ENCODE results near the gene HOXA6.
A peak's percentile ranks its signal among the peaks of the same experiment; 100 is the strongest.

HOXA6 gene

GRCh38 chr7:27160145-27160545 is 12.6 kb upstream of the HOXA6 start:
- H3K4me1 ChIP-seq (ENCODE audit: insufficient read depth, low read length) = peaks cover 6% of the 10 kb centered on the region
- H2AFZ ChIP-seq (ENCODE audit: low read depth, low read length) = peak overlapping the region; percentile 94
- peaks cover 92% of the 10 kb centered on the region for H3K27me3 ChIP-seq (ENCODE audit: insufficient read depth, low read length)
- H3K4me3 ChIP-seq (ENCODE audit: low read length) = peak overlapping the region; percentile 67
- H3K36me3 ChIP-seq (ENCODE audit: insufficient read depth, low read length) = no peaks in the 10 kb centered on the region
- peaks cover 10% of the 10 kb centered on the region for H3K9me3 ChIP-seq (ENCODE audit: low read length)

GRCh38 chr7:27159266-27160144 is 11.9 kb upstream of the HOXA6 start:
- Histone ChIP-seq H3K36me3 (ENCODE audit: insufficient read depth, low read length) (no peaks in the 10 kb centered on the region), H3K9me3 (ENCODE audit: low read length) (peaks cover 10% of the 10 kb centered on the region), H3K27me3 (ENCODE audit: insufficient read depth, low read length) (peaks cover 92% of the 10 kb centered on the region), H2AFZ (ENCODE audit: low read depth, low read length) (no peak overlapping the region), H3K4me3 (ENCODE audit: low read length) (no peak overlapping the region), H3K4me1 (ENCODE audit: insufficient read depth, low read length) (peaks cover 6% of the 10 kb centered on the region)

GRCh38 chr7:27158436-27159265 is 11.1 kb upstream of the HOXA6 start:
- Histone ChIP-seq H3K9me3 (ENCODE audit: low read length) (peaks cover 15% of the 10 kb centered on the region), H3K4me3 (ENCODE audit: low read length) (no peak overlapping the region), H2AFZ (ENCODE audit: low read depth, low read length) (no peak overlapping the region), H3K27me3 (ENCODE audit: insufficient read depth, low read length) (peaks cover 92% of the 10 kb centered on the region), H3K4me1 (ENCODE audit: insufficient read depth, low read length) (peaks cover 6% of the 10 kb centered on the region), H3K36me3 (ENCODE audit: insufficient read depth, low read length) (no peaks in the 10 kb centered on the region)

- H3K27me3 ChIP-seq (ENCODE audit: insufficient read depth, low read length) = peaks cover 92% of the 10 kb centered on the region
- peaks cover 15% of the 10 kb centered on the region for H3K9me3 ChIP-seq (ENCODE audit: low read length)
- peaks cover 6% of the 10 kb centered on the region for H3K4me1 ChIP-seq (ENCODE audit: insufficient read depth, low read length)
- no peaks in the 10 kb centered on the region for H3K36me3 ChIP-seq (ENCODE audit: insufficient read depth, low read length)
- H2AFZ ChIP-seq (ENCODE audit: low read depth, low read length) = no peak overlapping the region
- no peak overlapping the region for H3K4me3 ChIP-seq (ENCODE audit: low read length)
Observed at GRCh38 chr7:27157702-27158431, 10.3 kb upstream of the HOXA6 start.

GRCh38 chr7:27156916-27157701 is 9.5 kb upstream of the HOXA6 start:
- Histone ChIP-seq H3K36me3 (ENCODE audit: insufficient read depth, low read length) (no peaks in the 10 kb centered on the region), H3K4me1 (ENCODE audit: insufficient read depth, low read length) (peaks cover 6% of the 10 kb centered on the region), H3K9me3 (ENCODE audit: low read length) (peaks cover 15% of the 10 kb centered on the region), H3K4me3 (ENCODE audit: low read length) (no peak overlapping the region), H2AFZ (ENCODE audit: low read depth, low read length) (no peak overlapping the region), H3K27me3 (ENCODE audit: insufficient read depth, low read length) (peaks cover 92% of the 10 kb centered on the region)

- Histone ChIP-seq H3K4me3 (ENCODE audit: low read length) (peak within 1 kb of the TSS; percentile 36), H3K9me3 (ENCODE audit: low read length) (peaks cover 15% of the 10 kb centered on the region), H3K27me3 (ENCODE audit: insufficient read depth, low read length) (peaks cover 93% of the 10 kb centered on the region), H3K36me3 (ENCODE audit: insufficient read depth, low read length) (no peaks in the 10 kb centered on the region), H3K4me1 (ENCODE audit: insufficient read depth, low read length) (peaks cover 8% of the 10 kb centered on the region), H2AFZ (ENCODE audit: low read depth, low read length) (no peak within 1 kb of the TSS)
Observed at GRCh38 chr7:27156508-27156898, 8.9 kb upstream of the HOXA6 start, which contains the start of gene HOXA7. Gene HOXA7 (minus strand): TSS chr7:27156675. CDS start chr7:27156545, 130 bp downstream.

- Histone ChIP-seq H3K9me3 (ENCODE audit: low read length) (peaks cover 15% of the 10 kb centered on the region), H3K27me3 (ENCODE audit: insufficient read depth, low read length) (peaks cover 95% of the 10 kb centered on the region), H3K4me3 (ENCODE audit: low read length) (peak overlapping the region; percentile 36), H3K4me1 (ENCODE audit: insufficient read depth, low read length) (peaks cover 10% of the 10 kb centered on the region), H2AFZ (ENCODE audit: low read depth, low read length) (no peak overlapping the region), H3K36me3 (ENCODE audit: insufficient read depth, low read length) (no peaks in the 10 kb centered on the region)
Observed at GRCh38 chr7:27155816-27156507, 8.4 kb upstream of the HOXA6 start.

GRCh38 chr7:27154901-27155815 is 7.6 kb upstream of the HOXA6 start:
- Histone ChIP-seq H3K4me3 (ENCODE audit: low read length) (no peak overlapping the region), H3K27me3 (ENCODE audit: insufficient read depth, low read length) (peaks cover 96% of the 10 kb centered on the region), H3K9me3 (ENCODE audit: low read length) (peaks cover 15% of the 10 kb centered on the region), H3K36me3 (ENCODE audit: insufficient read depth, low read length) (no peaks in the 10 kb centered on the region), H2AFZ (ENCODE audit: low read depth, low read length) (no peak overlapping the region), H3K4me1 (ENCODE audit: insufficient read depth, low read length) (peaks cover 14% of the 10 kb centered on the region)

GRCh38 chr7:27154369-27154768 is 6.8 kb upstream of the HOXA6 start:
- Histone ChIP-seq H3K4me1 (ENCODE audit: insufficient read depth, low read length) (peaks cover 14% of the 10 kb centered on the region), H3K36me3 (ENCODE audit: insufficient read depth, low read length) (no peaks in the 10 kb centered on the region), H3K9me3 (ENCODE audit: low read length) (peaks cover 15% of the 10 kb centered on the region), H3K27me3 (ENCODE audit: insufficient read depth, low read length) (peaks cover 96% of the 10 kb centered on the region), H2AFZ (ENCODE audit: low read depth, low read length) (no peak overlapping the region), H3K4me3 (ENCODE audit: low read length) (no peak overlapping the region)

GRCh38 chr7:27153526-27153925 is 6.0 kb upstream of the HOXA6 start:
- Histone ChIP-seq H3K4me1 (ENCODE audit: insufficient read depth, low read length) (peaks cover 14% of the 10 kb centered on the region), H3K27me3 (ENCODE audit: insufficient read depth, low read length) (peaks cover 96% of the 10 kb centered on the region), H3K36me3 (ENCODE audit: insufficient read depth, low read length) (no peaks in the 10 kb centered on the region), H3K4me3 (ENCODE audit: low read length) (no peak overlapping the region), H3K9me3 (ENCODE audit: low read length) (peaks cover 8% of the 10 kb centered on the region), H2AFZ (ENCODE audit: low read depth, low read length) (no peak overlapping the region)

- Histone ChIP-seq H2AFZ (ENCODE audit: low read depth, low read length) (no peak overlapping the region), H3K9me3 (ENCODE audit: low read length) (peaks cover 5% of the 10 kb centered on the region), H3K4me1 (ENCODE audit: insufficient read depth, low read length) (peaks cover 14% of the 10 kb centered on the region), H3K36me3 (ENCODE audit: insufficient read depth, low read length) (no peaks in the 10 kb centered on the region), H3K4me3 (ENCODE audit: low read length) (no peak overlapping the region), H3K27me3 (ENCODE audit: insufficient read depth, low read length) (peaks cover 96% of the 10 kb centered on the region)
Observed at GRCh38 chr7:27152816-27153442, 5.4 kb upstream of the HOXA6 start.

Measured in neuron (in vitro differentiated cells).